Mesenchymal stem cell (in vitro differentiated cells and primary cell): ENCODE data around the gene QSOX1.

Source experiments
- DNase-seq: peaks from one replicate; pipeline ENCODE4 v3.0.0-alpha.2; 2013
- H2AFZ ChIP-seq: one replicate; pipeline ENCODE4 v1.6.1; 2013; ENCODE audit warnings: low read depth, mild to moderate bottlenecking, control low read depth, inconsistent platforms, low read length, moderate library complexity
- H2AK5ac ChIP-seq: 2 replicates; pipeline ENCODE4 v1.6.1; 2013; ENCODE audit warnings: low read length, moderate library complexity, mild to moderate bottlenecking, inconsistent platforms; ENCODE audit not compliant: severe bottlenecking
- H2BK120ac ChIP-seq: one replicate; pipeline ENCODE4 v1.6.1; 2013; ENCODE audit warnings: low read depth, mild to moderate bottlenecking, inconsistent platforms, low read length, moderate library complexity
- H2BK12ac ChIP-seq, 2 experiments: one replicate each; pipeline ENCODE4 v1.6.1; 2013; ENCODE audit warnings: inconsistent platforms in 2 of 2, low read length in 2 of 2, mild to moderate bottlenecking in 2 of 2, moderate library complexity in 2 of 2, control low read depth in 1 of 2
- H2BK15ac ChIP-seq: one replicate; pipeline ENCODE4 v1.6.1; 2013; ENCODE audit warnings: mild to moderate bottlenecking, low read depth, inconsistent platforms; ENCODE audit not compliant: poor library complexity, severe bottlenecking
- H2BK5ac ChIP-seq: 2 replicates; pipeline ENCODE4 v1.6.1; 2013; ENCODE audit warnings: low read depth, mild to moderate bottlenecking, low read length, control low read depth, inconsistent platforms; ENCODE audit not compliant: poor library complexity, severe bottlenecking
- H3K14ac ChIP-seq, 2 experiments: one replicate each; pipeline ENCODE4 v1.6.1; 2013; ENCODE audit warnings: inconsistent platforms in 2 of 2, low read length in 2 of 2, control low read depth in 1 of 2, mild to moderate bottlenecking in 1 of 2, moderate library complexity in 1 of 2
- H3K18ac ChIP-seq, 2 experiments: one replicate each; pipeline ENCODE4 v1.6.1; 2013; ENCODE audit warnings: inconsistent platforms in 2 of 2, low read length in 2 of 2, control low read depth in 1 of 2, low read depth in 1 of 2, mild to moderate bottlenecking in 1 of 2
- H3K23ac ChIP-seq, 2 experiments: one replicate each; pipeline ENCODE4 v1.6.1; 2013; ENCODE audit warnings: inconsistent platforms in 2 of 2, low read length in 2 of 2, mild to moderate bottlenecking in 2 of 2, moderate library complexity in 2 of 2, control low read depth in 1 of 2
- H3K27ac ChIP-seq: 2 replicates; pipeline ENCODE4 v1.5.1; 2013; ENCODE audit warnings: mild to moderate bottlenecking, moderate library complexity, low read length, control low read depth, inconsistent platforms; ENCODE audit not compliant: poor library complexity, severe bottlenecking
- H3K27me3 ChIP-seq, 2 experiments: 2 replicates each; pipeline versions ENCODE4 v1.6.1 to v1.7.0; 2013; ENCODE audit warnings: low read length in 2 of 2, mild to moderate bottlenecking in 2 of 2, moderate library complexity in 2 of 2, control low read depth in 1 of 2, inconsistent platforms in 1 of 2; ENCODE audit not compliant: control insufficient read depth in 1 of 2, insufficient read depth in 1 of 2
- H3K36me3 ChIP-seq, 2 experiments: 2 replicates each; pipeline versions ENCODE4 v1.6.1 to v1.7.0; 2013; ENCODE audit warnings: low read length in 2 of 2, control low read depth in 1 of 2, inconsistent platforms in 1 of 2, low read depth in 1 of 2, mild to moderate bottlenecking in 1 of 2; ENCODE audit not compliant: insufficient read depth in 2 of 2, control insufficient read depth in 1 of 2
- H3K4ac ChIP-seq, 2 experiments: one replicate each; pipeline ENCODE4 v1.6.1; 2013; ENCODE audit warnings: inconsistent platforms in 2 of 2, low read length in 2 of 2, mild to moderate bottlenecking in 2 of 2, moderate library complexity in 2 of 2, control low read depth in 1 of 2, low read depth in 1 of 2
- H3K4me1 ChIP-seq: 2 replicates; pipeline ENCODE4 v1.6.1; 2013; ENCODE audit warnings: low read depth, low read length, control low read depth; ENCODE audit not compliant: control insufficient read depth, insufficient read depth
- H3K4me2 ChIP-seq: 2 replicates; pipeline ENCODE4 v1.6.1; 2013; ENCODE audit warnings: low read length, mild to moderate bottlenecking, inconsistent platforms; ENCODE audit not compliant: poor library complexity, severe bottlenecking
- H3K4me3 ChIP-seq, 2 experiments: 2 replicates each; pipeline versions ENCODE4 v1.5.1 to v1.7.0; 2013; ENCODE audit warnings: low read length in 2 of 2, mild to moderate bottlenecking in 2 of 2, control low read depth in 1 of 2, low read depth in 1 of 2; ENCODE audit not compliant: insufficient read depth in 1 of 2
- H3K79me1 ChIP-seq: replicated peaks from 2 replicates; pipeline ENCODE4 v1.6.1; 2013; ENCODE audit warnings: mild to moderate bottlenecking, control low read depth, low read length, inconsistent platforms; ENCODE audit not compliant: poor library complexity, severe bottlenecking
- H3K9ac ChIP-seq: 2 replicates; pipeline ENCODE4 v1.7.0; 2013; ENCODE audit warnings: mild to moderate bottlenecking, low read length, moderate library complexity
- H3K9me3 ChIP-seq: 2 replicates; pipeline ENCODE4 v1.7.0; 2013; ENCODE audit warnings: mild to moderate bottlenecking, low read length; ENCODE audit not compliant: control insufficient read depth
- H4K8ac ChIP-seq: one replicate; pipeline ENCODE4 v1.6.1; 2013; ENCODE audit warnings: inconsistent platforms, mild to moderate bottlenecking, low read length, moderate library complexity
- H4K91ac ChIP-seq: one replicate; pipeline ENCODE4 v1.6.1; 2013; ENCODE audit warnings: mild to moderate bottlenecking, low read length, inconsistent platforms
- WGBS: methylation state at CpG from one replicate; pipeline ENCODE4 v1.1.7; 2013; ENCODE audit warnings: mixed read lengths; 5-methylcytosine and 5-hydroxymethylcytosine counted together

The QSOX1 gene

DNA sequence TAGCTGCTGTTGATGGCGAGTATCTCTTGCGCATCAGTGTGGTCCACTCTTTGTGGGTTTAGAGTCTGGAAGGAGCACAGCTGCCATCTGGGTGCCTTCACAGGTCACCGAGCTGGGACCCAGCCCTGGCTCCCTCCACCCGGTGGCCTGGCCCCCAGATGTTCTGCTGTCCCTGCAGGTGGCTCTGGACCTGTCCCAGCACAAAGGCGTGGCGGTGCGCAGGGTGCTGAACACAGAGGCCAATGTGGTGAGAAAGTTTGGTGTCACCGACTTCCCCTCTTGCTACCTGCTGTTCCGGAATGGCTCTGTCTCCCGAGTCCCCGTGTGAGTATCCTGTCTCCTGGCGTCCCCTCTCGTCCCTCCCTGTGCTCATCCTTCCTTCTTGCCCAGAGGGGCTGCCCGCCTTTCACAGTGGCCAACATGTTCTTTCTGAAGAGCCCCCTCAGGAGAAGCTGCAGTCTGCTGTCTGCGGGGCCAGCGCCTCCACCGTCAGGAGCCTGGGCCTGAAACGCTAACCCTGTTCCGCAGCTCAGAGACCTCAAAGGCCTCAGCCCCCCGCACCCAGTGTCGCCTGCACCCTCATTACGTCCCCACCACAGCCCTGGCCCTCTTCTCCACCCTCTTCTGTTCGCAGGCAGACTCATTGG is 27.4 kb downstream of the QSOX1 start:
- Histone ChIP-seq H2AFZ (no peak overlapping the region), H3K4me2 (no peak overlapping the region), H4K8ac (no peak overlapping the region), H3K4ac (no peak overlapping the region), H2BK120ac (no peak overlapping the region), H3K23ac (no peak overlapping the region), H2BK12ac (no peak overlapping the region), H3K79me1 (peaks cover 4% of the 10 kb centered on the region), H3K4me3 (no peak overlapping the region), H3K27me3 (no peaks in the 10 kb centered on the region), H3K36me3 (peaks cover 62 to 70% of the 10 kb centered on the region in 2 experiments), H2BK5ac (no peak overlapping the region), H3K4me1 (peaks cover 5% of the 10 kb centered on the region), H3K9ac (no peak overlapping the region), H3K27ac (no peak overlapping the region), H2BK15ac (no peak overlapping the region), H3K14ac (no peak overlapping the region), H4K91ac (no peak overlapping the region), H2AK5ac (no peak overlapping the region), H3K18ac (no peak overlapping the region), H3K9me3 (no peaks in the 10 kb centered on the region)
- WGBS: 93% methylated on average over 23 of the region's 23 CpGs
- DNase-seq: no peak

DNA sequence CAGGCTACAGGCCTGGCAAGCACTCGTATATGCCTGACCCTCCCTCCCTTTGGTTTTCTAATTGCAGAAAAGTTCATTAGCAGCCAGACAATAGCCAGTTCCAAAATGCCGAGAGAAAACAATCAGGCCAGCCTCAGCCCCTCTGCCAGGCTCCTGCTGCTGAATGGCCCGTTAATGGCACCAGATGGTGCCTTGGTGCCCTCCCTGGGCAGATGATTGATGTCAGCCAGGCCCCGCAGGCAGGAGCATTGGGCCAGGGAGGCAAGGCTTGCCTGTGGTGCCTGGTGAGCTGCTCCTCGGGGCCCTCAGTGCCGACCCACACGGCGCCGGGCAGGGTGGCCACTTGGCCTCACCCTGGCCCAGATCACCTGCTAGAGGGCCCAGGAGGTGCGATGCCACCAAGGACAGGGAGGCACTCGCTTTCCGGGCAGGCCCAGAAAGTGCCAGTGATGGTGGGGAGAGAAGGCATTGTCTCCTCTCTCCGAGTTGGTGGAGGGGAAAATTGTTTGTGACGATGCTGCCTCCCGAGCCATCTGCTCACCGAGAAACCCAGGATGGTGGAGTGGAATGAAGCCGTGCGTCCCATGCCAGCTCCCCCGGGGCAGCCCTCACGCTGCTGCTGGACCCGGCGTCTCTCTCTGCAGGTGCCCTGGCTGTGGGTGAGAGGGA is 28.1 kb downstream of the QSOX1 start:
- Histone ChIP-seq H2BK15ac (no peak overlapping the region), H3K14ac (no peak overlapping the region), H2BK5ac (no peak overlapping the region), H3K79me1 (peaks cover 4% of the 10 kb centered on the region), H3K4ac (no peak overlapping the region), H3K4me1 (peaks cover 8% of the 10 kb centered on the region), H2BK12ac (no peak overlapping the region), H3K4me2 (no peak overlapping the region), H3K36me3 (peaks cover 68 to 75% of the 10 kb centered on the region in 2 experiments), H3K27me3 (no peaks in the 10 kb centered on the region), H4K91ac (no peak overlapping the region), H3K23ac (no peak overlapping the region), H2AK5ac (no peak overlapping the region), H3K18ac (no peak overlapping the region), H4K8ac (no peak overlapping the region), H2BK120ac (no peak overlapping the region), H2AFZ (no peak overlapping the region), H3K4me3 (peak overlapping the region in 1 of 2 experiments; percentile 7), H3K9ac (no peak overlapping the region), H3K9me3 (no peaks in the 10 kb centered on the region), H3K27ac (no peak overlapping the region)
- 94% methylated on average over 21 of the region's 22 CpGs for WGBS
- no peak for DNase-seq

DNA sequence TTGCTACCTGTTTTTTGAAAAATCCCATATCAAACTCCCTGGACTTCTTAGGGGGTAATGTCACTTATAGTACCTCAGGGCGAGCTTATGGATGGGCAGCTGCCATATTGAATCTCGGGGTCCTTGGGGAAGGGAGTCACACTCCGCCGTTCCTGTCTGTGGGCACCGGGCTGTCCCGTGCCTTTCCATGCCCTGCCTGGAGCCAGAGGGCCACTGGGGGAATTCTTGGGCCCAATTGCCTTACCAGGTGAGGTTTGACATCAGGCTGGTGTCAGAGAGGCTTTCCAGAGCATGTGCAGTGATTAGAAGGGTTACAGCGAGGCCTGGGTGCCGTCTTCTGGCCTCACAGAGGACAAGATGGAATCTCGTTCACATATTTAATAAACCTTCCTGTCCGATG is 28.8 kb downstream of the QSOX1 start:
- no peak overlapping the region for H3K4me2 ChIP-seq
- H3K27ac ChIP-seq: no peak overlapping the region
- no peak overlapping the region for H2BK15ac ChIP-seq
- DNase-seq: no peak
- H3K79me1 ChIP-seq: peaks cover 4% of the 10 kb centered on the region
- peaks cover 10% of the 10 kb centered on the region for H3K4me1 ChIP-seq
- no peak overlapping the region for H2AK5ac ChIP-seq
- no peak overlapping the region for H2AFZ ChIP-seq
- no peak overlapping the region for H4K8ac ChIP-seq
- H3K27me3 ChIP-seq: no peaks in the 10 kb centered on the region
- H3K18ac ChIP-seq: no peak overlapping the region
- no peak overlapping the region for H3K14ac ChIP-seq
- H2BK12ac ChIP-seq: no peak overlapping the region
- H2BK5ac ChIP-seq: no peak overlapping the region
- no peak overlapping the region for H3K9ac ChIP-seq
- H2BK120ac ChIP-seq: no peak overlapping the region
- 95% methylated on average over 10 of the region's 10 CpGs for WGBS
- H3K36me3 ChIP-seq: peaks cover 71 to 77% of the 10 kb centered on the region in 2 experiments
- H3K9me3 ChIP-seq: no peaks in the 10 kb centered on the region
- H3K4me3 ChIP-seq: no peak overlapping the region
- H3K4ac ChIP-seq: no peak overlapping the region
- H3K23ac ChIP-seq: no peak overlapping the region
- no peak overlapping the region for H4K91ac ChIP-seq

DNA sequence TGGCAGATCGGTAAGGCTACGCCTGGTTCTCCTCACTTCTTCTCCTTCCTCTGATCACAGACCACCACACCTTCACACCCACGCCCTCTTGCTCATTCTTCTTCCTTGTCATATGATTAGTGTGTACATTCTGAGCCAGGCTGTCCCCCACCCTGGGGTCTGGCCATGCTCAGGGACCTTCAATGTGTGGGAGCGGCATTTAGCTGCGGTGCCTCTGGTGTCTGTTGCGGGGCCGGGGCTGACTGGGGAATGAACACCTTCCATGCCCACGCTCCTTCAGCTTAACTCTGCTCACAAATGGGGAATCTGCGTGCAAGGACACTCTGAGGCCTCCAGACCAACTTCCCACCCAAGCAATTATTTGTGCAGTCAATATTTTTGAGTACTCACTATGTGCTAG is 29.4 kb downstream of the QSOX1 start:
- H2AK5ac ChIP-seq: no peak overlapping the region
- no peak overlapping the region for H2BK12ac ChIP-seq

More for the DNA sequence above, 29.4 kb downstream of the QSOX1 start:
- DNase-seq: no peak
- no peak overlapping the region for H4K91ac ChIP-seq
- no peak overlapping the region for H3K9ac ChIP-seq
- H3K4me1 ChIP-seq: peaks cover 10% of the 10 kb centered on the region
- H3K4me3 ChIP-seq: no peak overlapping the region
- H4K8ac ChIP-seq: no peak overlapping the region
- WGBS: 99% methylated on average over 9 of the region's 9 CpGs
- peaks cover 6% of the 10 kb centered on the region for H3K79me1 ChIP-seq
- H2BK15ac ChIP-seq: no peak overlapping the region
- H3K23ac ChIP-seq: no peak overlapping the region
- H2BK5ac ChIP-seq: no peak overlapping the region
- peaks cover 74 to 81% of the 10 kb centered on the region in 2 experiments for H3K36me3 ChIP-seq
- no peak overlapping the region for H3K18ac ChIP-seq
- H2AFZ ChIP-seq: no peak overlapping the region
- no peak overlapping the region for H3K27ac ChIP-seq
- no peak overlapping the region for H3K4ac ChIP-seq
- no peaks in the 10 kb centered on the region for H3K9me3 ChIP-seq
- no peak overlapping the region for H2BK120ac ChIP-seq
- no peaks in the 10 kb centered on the region for H3K27me3 ChIP-seq
- no peak overlapping the region for H3K14ac ChIP-seq
- H3K4me2 ChIP-seq: no peak overlapping the region
